IPS DF 4.7 (cell line): ENCODE results near the gene PYHIN1.

Experiments
- DNase-seq: peaks from one replicate; pipeline ENCODE4 v3.0.0-alpha.2; 2013; ENCODE audit warnings: low spot score; ENCODE audit errors: extremely low read depth

Gene PYHIN1

DNA sequence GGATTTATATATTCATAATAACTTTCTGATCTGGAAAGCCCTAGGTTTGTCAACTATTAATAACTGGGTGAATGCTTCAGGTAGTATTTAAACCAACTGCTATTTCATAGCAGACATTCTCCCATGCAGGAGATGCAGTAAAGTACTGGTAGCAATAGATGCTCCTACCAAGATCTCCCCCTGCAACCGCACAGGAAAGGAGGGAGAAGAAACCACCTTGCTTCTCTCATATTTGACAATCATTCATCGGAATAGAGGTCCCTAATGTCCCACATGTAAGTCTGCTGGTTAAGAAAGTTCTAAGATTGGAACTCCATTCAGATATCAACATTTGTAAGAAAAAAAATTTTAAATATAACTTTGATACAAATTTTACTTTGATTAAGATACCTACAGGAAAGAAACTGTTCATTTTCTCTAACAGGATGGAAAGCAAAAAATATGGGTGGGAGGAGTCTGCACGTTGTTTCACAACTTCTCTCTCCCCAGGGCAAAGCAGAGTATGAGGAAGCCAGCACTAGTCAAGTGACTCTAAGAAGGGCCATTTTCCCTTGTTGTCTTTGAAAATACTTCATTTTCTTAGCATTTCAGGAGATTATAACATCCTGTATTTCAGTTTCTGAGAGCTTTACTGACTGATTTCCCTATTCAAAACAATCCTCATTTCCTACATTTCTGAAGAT, at the start of gene PYHIN1:
PYHIN1 (plus strand) TSS at position 498 of the 683 bp plus-strand sequence. CDS start 5,359 bp downstream, outside the sequence.
- no peak for DNase-seq

DNA sequence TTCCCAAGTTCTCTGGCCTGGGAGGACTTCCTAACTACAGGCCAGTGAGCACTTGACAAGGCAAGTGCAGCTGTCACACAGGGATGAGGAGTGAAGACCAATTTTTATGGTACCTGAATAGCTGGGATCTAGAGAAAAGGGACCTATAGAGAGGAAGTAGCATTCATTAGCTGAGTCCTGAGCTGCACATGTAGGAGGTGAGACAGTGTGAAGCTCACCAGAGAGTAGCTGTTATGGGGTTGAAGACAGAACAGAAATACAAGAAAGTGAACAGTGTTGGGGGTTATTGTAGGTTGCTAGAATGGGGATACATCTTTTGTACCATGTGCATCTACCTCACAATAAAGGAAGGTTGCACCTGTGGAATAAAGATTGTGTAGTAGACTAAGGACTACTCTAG, 37.7 kb upstream of the PYHIN1 start:
- DNase-seq, result no peak

DNA sequence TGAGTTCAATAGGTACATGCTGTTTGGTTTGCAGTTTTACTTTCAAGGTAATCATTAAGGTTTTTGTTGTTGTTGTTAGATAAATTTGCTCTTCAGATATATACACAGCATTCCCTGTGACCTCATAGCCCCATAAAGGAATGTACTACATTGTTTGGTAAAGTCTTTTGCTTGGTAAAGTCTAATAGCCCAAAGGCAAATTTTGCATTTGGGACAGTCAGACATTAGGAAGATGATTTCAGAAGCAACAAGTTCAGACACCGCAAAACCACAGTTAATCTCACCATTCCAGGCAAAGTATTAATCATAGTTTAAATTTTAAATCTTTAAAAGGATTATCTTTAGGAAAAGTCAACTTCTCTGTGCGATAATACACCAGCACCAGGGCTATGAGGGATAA, 32.6 kb upstream of the PYHIN1 start:
- DNase-seq, result no peak

DNA sequence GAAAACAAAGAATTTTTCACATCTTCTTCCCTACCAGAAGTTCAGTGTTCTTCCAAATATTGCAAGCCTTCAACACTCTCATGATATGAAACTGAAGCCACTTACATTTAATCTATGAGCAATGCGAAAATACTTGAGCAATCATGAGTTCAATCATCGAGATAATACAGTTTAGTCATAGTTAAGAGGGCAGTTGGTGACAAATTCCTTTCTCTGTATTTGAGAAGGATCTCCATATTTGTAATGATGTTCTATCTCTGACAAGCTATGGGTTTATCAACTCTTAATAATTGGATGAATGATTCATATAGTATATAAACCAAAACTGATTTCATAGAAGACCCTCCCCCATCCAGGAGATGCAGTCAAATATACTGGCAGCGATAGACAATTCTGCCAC, 29.7 kb upstream of the PYHIN1 start:
- DNase-seq, result no peak

DNA sequence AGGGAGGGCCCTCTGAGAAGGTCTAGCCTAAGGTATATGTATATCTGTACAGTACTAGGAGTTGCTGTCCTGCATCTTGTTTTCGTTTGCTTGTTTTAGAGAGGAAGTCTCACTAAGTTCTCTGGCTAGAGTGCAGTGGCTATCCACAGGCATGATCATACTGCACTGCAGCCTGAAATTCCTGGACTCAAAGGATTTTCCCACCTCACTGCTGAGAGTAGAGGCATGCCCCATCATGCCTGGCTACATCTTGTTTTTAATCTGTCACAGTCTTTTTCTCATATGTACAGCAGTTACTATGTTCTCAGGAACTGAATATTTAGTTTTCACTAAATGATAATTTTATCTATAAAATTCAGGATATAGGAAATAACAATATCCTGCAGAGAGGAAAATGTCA, 15.3 kb upstream of the PYHIN1 start:
- DNase-seq, result no peak

DNA sequence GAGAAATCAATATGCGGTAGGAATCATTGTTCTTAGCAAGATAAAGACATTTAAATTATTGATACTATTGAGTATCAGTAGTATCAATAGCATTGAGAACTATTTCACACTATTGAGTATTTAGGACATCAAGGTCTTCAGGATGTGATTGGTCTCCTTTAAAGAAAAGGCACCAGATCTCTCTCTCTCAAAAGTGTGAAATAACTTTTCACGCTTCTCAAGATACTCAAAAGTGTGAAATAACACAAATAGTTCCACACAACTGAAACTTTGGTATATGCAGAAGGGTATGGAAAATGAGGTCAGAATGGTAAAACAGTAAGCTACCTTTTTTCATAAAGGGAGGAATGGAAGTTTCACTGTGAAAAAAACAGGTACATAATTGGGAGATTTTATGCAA, 6.7 kb upstream of the PYHIN1 start:
- no peak for DNase-seq

DNA sequence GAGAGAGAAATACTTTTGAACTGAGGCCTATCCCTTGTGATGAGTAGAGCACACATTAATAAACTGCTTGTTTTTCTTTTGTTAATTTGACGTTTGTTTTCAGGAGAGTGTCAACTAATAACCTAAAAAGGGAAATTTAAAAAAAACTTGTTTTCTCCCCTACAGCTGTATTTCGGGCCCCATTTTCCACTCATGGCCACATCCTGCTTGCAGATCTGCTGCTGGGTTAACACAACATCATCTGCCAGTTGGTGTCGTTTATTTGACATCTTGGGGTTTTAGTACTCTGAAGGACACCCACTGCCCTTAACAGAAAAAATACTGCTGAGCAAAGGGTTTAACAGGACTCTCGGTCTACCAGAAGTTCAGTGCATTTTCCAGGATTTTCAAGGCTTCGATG, 848 bp upstream of the PYHIN1 start:
- DNase-seq, result no peak

DNA sequence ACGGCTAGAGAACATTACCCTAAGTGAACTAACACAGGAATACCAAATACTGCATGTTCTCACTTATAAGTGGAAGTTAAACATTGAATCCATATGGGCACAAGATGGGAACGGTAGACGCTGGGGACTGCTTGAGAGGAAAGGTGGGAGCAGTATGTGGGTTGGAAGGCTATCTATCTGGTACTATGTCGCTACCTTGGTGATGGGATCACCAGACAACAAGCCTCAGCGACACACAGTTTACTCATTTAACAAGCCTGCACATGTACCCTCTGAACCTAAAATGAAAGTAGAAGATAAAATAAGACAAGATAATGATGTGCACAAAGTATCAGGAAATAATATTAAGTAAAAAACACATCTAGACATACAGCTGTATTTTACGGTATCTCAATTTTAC, 819 bp downstream of the PYHIN1 start:
- DNase-seq, result no peak

DNA sequence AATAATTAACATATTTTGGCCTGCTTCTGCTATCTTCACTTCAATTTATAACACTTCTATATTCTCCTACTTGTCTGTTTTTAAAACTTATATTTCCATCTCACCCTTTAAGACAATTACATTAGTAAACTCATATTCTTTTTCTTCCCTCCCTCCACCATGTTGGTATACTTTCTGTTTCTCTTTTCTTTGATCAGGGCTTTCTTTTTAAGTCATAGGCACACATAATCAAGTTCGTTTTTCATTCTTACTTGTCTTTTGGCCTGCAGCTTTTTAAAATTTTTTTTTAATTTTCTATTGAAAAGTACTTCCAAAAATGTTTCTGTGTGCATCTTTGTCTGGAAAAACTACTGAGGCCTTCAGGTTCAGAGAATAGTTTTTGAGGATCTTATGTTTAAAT, 2.3 kb downstream of the PYHIN1 start:
- no peak for DNase-seq

DNA sequence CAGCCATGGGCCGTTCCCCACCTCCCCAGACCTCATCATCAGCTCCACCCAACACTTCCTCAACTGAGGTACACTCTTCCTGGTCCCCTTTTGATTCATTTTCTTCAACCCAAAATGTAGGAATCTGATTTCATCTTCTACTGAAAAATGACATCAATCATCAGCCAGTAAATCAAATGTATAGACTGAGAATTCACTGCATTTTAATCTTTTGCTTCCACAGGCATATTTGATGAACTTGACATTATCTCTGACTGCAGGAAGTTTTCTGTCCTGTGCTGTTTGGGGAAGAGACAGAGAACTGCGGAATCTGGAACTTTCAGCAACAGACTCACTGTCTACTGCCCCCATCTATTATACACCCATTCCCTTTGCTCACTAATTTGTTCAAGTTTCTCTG, 7.8 kb downstream of the PYHIN1 start:
- DNase-seq, result no peak

DNA sequence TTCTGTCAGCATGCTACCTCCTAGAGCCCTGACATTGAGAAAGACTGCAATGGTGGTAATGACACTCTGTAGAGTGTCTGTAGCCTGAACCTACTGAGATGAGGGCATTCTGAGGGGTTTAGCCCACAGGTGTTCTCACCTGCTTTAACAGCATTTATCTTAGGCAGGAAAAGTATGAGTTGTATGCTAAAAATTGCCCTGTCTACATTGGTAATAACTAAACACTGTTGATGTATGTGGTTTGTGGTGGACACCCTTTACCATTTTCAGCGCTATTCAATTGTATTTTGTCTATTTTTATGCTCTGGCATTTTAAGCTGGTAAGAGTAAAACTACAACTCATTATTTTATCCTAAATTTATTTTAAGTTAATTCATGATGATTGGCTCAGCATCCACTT, 10.0 kb downstream of the PYHIN1 start:
- DNase-seq, result no peak

DNA sequence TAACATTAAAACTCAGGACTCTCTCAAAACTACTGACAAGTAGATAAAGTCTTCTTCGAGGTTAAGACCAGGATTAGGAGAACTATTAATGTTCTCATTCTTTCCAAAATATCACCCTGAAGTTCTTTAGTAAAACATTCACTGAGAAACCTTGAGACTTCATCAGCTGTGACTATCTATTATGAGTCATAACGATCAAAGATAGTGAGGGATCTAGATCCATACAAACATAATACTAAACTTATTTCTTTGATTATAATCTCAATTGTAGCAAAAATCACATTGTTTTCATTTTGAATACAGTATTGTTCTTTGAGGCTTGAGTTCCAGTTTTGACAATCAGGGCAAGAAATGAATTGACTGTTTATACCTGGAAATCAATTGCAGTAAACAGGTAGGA, 11.1 kb downstream of the PYHIN1 start:
- DNase-seq, result no peak

DNA sequence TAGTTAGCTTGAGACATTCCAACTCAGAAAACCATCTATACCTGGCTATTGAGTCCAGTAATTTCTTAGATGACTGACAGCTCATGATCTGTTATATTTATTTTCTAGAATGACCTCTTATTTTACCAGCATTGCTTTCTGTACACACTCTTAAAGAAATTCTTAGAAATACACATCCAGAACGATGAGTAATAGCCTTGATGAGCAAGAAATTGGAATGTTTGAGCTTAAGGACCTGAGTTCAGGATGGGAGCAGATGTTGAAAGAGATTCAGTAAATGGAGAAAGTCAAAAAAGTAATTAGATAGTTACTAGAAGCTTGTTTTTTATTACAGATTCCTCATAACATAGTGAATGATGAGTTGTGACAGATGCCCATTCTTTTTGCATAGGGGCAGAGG, 11.7 kb downstream of the PYHIN1 start:
- no peak for DNase-seq

DNA sequence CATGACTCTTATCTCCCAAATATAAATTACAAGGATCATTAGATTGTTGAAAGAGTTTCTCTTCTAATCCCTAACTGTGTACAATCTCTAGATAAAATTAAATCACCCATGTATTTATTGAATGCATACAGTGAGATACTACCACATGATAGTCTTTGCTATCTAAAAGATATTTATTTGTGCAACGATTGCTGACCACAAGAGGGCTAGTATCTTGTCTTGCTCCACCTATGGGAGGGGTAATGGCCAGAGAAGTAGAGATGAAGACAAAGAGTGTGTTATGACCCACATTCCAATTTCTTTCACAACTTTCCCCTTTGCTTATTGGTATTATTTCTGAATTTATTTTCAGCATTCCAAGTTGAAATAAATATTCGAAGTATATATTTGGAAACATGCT, 13.7 kb downstream of the PYHIN1 start:
- DNase-seq, result no peak

DNA sequence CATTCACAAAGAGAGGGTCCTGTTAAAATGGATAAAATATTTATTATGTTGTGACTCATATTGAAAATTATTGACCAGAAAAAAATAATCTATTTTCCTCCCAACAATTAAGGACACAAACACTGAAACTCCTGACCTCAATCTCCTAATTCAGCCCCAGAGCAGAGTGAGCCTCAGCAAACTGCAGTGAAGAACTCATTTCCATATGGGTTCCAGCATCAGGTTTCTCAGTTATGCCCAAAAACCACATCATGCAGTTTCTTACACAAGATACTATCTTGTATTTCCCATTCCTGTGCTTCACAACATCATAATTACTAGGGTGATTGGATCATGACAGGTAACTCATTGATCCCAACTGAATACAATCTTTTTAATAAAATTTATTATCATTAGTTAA, 15.4 kb downstream of the PYHIN1 start:
- no peak for DNase-seq

DNA sequence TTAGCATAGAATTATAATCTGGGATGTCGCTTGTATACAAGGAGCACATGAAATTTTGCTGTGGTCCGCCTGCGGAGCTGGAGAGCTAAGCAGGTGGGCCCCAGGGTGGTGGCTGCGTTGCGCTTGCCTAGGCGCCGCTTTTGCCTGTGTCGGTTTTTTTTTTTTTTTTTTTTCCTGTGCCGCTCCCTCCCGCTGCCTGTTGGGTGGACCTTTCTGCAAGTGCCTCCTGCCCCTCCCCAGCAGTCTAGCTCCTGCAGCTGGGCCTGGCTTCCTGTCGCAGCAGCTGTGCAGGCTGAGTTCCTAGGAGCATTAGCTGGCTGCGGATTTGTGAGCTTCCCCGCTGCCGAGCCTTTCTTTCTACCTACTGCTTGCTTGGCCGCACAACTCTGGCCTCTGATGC, 20.6 kb downstream of the PYHIN1 start:
- DNase-seq, result no peak

DNA sequence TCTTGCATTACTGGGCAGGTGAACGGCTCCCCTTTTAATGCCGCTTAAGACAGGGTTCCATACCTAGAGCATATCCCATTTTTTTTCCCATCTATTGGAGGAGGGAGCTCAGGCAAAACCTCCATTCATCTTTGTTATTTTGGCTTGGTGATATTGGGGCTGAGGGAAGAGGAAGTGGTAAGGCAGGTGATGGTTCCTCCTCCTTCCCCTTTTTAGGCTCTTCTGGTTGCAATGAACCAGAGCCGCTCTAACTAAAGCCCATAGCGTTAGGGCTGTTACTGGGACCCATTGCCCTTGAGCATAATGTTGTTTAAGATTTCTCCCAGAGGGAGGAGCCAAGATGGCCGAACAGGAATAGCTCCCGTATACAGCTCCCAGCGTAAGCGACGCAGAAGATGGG, 21.1 kb downstream of the PYHIN1 start:
- DNase-seq, result no peak

DNA sequence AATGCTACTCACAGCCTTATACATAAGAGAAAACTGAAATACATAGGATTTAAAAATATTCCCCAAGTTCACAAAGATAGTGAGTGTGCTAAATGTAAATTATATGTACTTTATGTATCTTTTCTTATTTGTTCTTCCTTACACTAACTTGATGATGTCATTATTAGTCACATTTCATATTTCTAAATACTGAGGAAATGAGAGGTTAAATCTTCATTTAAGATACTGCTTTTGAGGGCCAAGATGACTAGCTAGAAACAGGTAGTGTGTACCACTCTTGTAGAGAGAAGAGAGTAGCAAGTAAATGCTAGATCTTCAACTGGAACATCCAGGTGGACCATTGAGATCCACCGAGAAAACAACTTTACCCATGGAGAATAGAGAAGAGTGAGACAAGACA, 29.8 kb downstream of the PYHIN1 start:
- no peak for DNase-seq

DNA sequence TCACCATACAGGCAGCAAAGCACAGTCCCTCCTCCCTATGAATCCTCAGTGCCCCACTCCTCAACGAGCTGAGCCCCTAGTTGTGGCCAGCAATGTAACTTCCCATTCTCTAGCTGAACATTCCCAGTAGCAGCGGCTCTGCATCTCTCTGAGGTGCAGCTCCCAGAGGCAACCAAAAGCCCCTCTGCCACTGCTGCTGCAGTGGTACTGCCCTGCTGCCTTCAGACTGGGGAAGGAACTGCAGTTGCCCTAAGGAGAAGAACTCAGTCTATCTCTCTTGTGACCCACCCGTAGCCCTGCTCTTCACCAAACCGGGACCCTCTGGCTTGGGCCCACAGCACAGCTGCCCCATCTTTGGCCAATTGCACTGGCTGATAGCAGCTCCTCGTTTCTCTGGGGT, 31.6 kb downstream of the PYHIN1 start:
- DNase-seq, result no peak

DNA sequence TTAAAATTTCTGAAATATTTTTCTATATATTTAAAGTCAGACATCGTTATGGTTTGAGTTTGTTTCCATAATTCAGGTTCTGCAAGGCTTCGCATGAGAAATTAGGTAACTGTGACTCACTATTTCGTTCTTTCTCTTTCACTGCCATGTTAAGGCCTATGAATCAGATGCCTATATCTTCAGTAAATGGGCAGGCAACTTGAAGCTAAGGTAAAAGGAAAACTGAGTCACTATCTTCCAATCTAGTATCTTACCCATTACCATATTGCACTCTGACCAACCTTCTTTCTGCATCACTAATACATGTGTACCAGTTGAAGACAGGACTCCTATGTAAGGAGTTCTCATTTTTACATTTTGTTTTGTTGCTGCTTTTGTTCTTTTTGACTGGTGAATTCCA, 37.8 kb downstream of the PYHIN1 start:
- no peak for DNase-seq

DNA sequence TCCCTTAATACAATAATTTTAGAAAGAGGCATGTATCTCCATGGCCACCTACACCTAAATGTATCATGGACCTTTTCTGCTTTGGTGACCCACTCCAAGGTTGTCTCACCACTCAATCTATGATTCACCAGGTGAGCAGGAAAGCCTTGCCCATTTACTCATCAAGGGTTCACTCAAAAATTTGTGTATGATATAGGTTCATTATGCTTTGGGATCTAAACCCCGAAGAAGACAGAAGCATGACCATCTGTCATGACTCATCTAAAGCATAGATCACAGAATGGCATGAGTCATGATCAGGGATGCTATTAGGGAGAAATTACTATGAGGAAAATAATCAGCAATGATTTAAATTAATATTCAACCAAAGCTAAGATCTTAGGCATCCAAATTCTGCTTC, 38.5 kb downstream of the PYHIN1 start:
- DNase-seq, result no peak

DNA sequence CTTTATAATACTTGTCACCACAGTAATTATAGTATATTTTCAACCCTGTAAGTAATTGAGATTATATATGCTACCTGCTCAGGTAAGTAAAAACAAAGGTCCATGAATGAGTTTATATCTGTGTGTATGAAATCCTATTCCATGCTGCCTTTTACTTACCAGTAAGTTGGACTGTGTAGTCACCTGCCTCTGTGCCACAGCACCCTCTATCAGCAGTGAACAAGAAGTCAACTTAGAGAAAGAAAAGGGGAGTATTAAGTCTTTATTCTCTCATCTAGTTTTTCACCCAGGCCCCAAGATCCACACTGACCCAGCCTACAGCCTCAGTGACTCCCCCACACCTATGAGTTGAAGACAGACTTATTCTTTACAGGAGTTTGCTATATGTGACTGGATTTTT, 41.5 kb downstream of the PYHIN1 start:
- no peak for DNase-seq

DNA sequence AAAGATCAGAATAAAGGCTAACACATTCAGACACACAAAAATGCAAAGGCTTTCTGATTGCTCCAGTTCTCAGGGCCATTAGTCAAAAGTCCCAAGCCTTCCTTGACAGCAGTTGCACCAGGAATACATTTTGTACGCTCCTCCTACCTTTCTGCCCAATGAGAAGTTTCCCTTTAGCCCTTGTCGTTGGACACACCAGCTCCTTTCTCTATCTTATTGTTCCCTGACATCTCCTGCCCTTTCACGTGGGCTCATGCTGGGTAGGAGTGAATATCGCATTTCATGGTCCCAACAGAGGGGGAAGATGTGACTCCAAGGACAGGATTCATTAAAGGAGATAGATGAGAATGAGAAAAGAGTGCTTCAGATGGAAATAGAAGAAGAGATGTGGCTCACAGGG, 44.9 kb downstream of the PYHIN1 start:
- DNase-seq, result no peak

DNA sequence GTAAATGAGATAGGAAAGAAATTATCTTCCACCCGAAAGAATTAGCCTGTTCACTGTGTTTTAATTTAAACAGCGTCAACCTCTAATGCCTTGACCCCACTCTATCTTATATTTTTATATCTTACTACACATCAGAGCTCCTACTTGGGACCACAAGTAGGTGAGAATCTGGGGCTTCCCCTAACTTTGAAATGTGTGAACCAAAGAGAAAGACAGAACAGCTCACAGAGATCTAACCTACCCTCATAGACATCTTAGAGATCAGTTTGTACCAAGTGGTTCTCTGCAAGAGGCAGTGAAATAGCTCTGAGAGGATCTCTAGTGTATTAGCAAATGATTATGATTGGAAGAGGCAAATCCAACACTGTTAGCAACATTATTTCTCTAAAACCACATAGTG, 47.4 kb downstream of the PYHIN1 start:
- DNase-seq, result no peak
